Keratinocyte (primary cell): Measurements from ENCODE around the gene EIF2D.

Experiments
- EZH2 ChIP-seq: IDR thresholded peaks from one replicate; pipeline ENCODE4 v1.6.1; 2012; ENCODE audit warnings: inconsistent platforms, mild to moderate bottlenecking, low read length, moderate library complexity
- TF ChIP-seq, protein P1 (sequence below), 3 experiments: IDR thresholded peaks in 1 of 3; conservative IDR thresholded peaks in 1 of 3; optimal IDR thresholded peaks in 1 of 3; 2 replicates in 2 of 3; 3 replicates in 1 of 3; pipeline versions ENCODE3 to v1.5.1; 2011; ENCODE audit warnings: low read length in 3 of 3, mild to moderate bottlenecking in 3 of 3, moderate library complexity in 2 of 3, control low read depth in 1 of 3, inconsistent platforms in 1 of 3; ENCODE audit not compliant: insufficient read depth in 2 of 3; ENCODE audit errors: extremely low read depth in 1 of 3

DNA sequence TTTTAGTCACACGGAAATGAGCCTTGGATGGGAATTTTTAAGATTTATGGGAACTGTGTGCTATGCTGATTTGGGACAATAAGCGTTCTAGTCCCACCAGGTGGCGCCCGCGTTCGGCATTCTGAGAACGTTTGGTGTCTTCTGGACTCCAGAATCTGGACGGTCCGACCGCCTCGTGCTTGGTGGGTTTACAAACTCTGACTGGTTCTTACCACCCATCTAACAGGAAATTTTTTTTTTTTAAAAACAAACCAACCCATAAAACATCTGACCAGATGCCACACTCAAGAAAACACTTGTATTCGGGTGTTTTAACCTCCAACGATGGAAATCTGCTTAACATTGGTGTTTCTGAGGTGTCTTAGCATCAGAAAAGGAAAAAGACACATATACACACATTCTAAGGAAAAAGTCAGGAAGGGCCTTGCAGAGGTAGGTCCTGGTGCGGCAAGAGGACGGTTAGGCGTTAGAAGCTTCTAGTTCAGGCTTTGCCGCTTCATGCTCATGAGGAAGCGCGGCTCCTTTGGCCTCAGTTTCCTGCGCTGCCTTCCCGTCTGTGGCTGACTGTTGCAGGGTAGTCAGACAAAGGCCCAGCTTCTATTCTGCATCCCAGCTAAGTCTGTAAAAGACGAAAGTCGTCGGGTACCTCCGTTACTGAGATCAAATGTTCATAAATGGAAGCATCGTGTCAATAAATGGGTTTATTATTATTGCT, 22.3 kb upstream of the EIF2D start:
- TF ChIP-seq, protein P1, sequence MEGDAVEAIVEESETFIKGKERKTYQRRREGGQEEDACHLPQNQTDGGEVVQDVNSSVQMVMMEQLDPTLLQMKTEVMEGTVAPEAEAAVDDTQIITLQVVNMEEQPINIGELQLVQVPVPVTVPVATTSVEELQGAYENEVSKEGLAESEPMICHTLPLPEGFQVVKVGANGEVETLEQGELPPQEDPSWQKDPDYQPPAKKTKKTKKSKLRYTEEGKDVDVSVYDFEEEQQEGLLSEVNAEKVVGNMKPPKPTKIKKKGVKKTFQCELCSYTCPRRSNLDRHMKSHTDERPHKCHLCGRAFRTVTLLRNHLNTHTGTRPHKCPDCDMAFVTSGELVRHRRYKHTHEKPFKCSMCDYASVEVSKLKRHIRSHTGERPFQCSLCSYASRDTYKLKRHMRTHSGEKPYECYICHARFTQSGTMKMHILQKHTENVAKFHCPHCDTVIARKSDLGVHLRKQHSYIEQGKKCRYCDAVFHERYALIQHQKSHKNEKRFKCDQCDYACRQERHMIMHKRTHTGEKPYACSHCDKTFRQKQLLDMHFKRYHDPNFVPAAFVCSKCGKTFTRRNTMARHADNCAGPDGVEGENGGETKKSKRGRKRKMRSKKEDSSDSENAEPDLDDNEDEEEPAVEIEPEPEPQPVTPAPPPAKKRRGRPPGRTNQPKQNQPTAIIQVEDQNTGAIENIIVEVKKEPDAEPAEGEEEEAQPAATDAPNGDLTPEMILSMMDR (optimal IDR thresholded peaks at IDR 0.05 in 1 of 3, IDR thresholded peaks at IDR 0.05 in 1 of 3, conservative IDR thresholded peaks at IDR 0.05 in 1 of 3; ENCODE audit: extremely low read depth in 1 of 3, insufficient read depth in 2 of 3, low read length in 3 of 3) = peak; percentile 77 to 82 (median 79)
- TF ChIP-seq EZH2 = no peak
